Ishikawa (cell line): ENCODE measurements around the gene POMGNT2.

Experiments used
- CEBPB ChIP-seq: IDR thresholded peaks from 2 replicates; pipeline ENCODE4 v1.6.1; 2012
- CREB1 ChIP-seq: IDR thresholded peaks from 2 replicates; pipeline ENCODE4 v1.6.1; 2012; ENCODE audit warnings: low read depth
- EGR1 ChIP-seq: IDR thresholded peaks from 2 replicates; pipeline ENCODE4 v1.6.1; 2012
- EP300 ChIP-seq: IDR thresholded peaks from 2 replicates; pipeline ENCODE4 v1.6.1; 2012; ENCODE audit warnings: borderline replicate concordance
- FOXM1 ChIP-seq: IDR thresholded peaks from 2 replicates; pipeline ENCODE4 v1.6.1; 2012; ENCODE audit warnings: low read depth, borderline replicate concordance
- NFIC ChIP-seq: IDR thresholded peaks from 2 replicates; pipeline ENCODE4 v1.6.1; 2012
- RAD21 ChIP-seq: IDR thresholded peaks from 2 replicates; pipeline ENCODE4 v1.6.1; 2012; ENCODE audit warnings: low read depth
- TAF1 ChIP-seq: IDR thresholded peaks from 2 replicates; pipeline ENCODE4 v1.6.1; 2012; ENCODE audit warnings: low read depth, mild to moderate bottlenecking
- TCF12 ChIP-seq: IDR thresholded peaks from 2 replicates; pipeline ENCODE4 v1.6.1; 2012; ENCODE audit warnings: low read depth
- TEAD4 ChIP-seq: IDR thresholded peaks from 2 replicates; pipeline ENCODE4 v1.6.1; 2012
- YY1 ChIP-seq: IDR thresholded peaks from 2 replicates; pipeline ENCODE4 v1.6.1; 2012; ENCODE audit warnings: low read depth
- ZBTB7A ChIP-seq: IDR thresholded peaks from 2 replicates; pipeline ENCODE4 v1.6.1; 2012; ENCODE audit warnings: low read depth
- TF ChIP-seq, protein P1 (sequence below): IDR thresholded peaks from 2 replicates; pipeline ENCODE4 v1.6.1; 2012
- TF ChIP-seq, protein P2 (sequence below): IDR thresholded peaks from 2 replicates; pipeline ENCODE4 v1.6.1; 2012
- TF ChIP-seq, protein P3 (sequence below): IDR thresholded peaks from 2 replicates; pipeline ENCODE4 v1.6.1; 2012; ENCODE audit warnings: low read depth, mild to moderate bottlenecking

POMGNT2 gene

DNA sequence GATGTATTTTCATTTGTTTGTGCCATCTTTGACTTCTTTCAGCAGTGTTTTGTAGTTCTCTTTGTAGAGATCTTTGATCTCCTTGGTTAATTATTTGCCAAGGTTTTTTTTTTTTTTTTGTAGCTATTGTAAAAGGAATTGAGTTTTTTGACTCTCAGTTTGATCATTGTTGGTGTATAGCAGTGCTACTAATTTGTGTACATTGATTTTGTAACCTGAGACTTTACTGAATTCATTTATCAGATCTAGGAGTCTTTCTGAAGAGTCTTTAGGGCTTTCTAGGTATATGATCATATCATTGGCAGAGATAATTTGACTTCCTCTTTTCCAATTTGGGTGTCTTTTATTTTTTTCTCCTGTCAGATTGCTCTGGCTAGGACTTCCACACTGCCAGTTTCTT, 42.2 kb upstream of the POMGNT2 start:
- TF ChIP-seq NFIC: no peak
- no peak for TF ChIP-seq TEAD4
- no peak for TF ChIP-seq RAD21
- TF ChIP-seq, protein P1, sequence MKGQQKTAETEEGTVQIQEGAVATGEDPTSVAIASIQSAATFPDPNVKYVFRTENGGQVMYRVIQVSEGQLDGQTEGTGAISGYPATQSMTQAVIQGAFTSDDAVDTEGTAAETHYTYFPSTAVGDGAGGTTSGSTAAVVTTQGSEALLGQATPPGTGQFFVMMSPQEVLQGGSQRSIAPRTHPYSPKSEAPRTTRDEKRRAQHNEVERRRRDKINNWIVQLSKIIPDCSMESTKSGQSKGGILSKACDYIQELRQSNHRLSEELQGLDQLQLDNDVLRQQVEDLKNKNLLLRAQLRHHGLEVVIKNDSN: no peak
- TF ChIP-seq ZBTB7A: no peak
- TF ChIP-seq FOXM1: no peak
- TF ChIP-seq, protein P2, sequence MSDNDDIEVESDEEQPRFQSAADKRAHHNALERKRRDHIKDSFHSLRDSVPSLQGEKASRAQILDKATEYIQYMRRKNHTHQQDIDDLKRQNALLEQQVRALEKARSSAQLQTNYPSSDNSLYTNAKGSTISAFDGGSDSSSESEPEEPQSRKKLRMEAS: no peak
- TF ChIP-seq YY1: no peak
- TF ChIP-seq CREB1: no peak
- no peak for TF ChIP-seq CEBPB
- no peak for TF ChIP-seq EP300
- TF ChIP-seq EGR1: no peak
- TF ChIP-seq, protein P3, sequence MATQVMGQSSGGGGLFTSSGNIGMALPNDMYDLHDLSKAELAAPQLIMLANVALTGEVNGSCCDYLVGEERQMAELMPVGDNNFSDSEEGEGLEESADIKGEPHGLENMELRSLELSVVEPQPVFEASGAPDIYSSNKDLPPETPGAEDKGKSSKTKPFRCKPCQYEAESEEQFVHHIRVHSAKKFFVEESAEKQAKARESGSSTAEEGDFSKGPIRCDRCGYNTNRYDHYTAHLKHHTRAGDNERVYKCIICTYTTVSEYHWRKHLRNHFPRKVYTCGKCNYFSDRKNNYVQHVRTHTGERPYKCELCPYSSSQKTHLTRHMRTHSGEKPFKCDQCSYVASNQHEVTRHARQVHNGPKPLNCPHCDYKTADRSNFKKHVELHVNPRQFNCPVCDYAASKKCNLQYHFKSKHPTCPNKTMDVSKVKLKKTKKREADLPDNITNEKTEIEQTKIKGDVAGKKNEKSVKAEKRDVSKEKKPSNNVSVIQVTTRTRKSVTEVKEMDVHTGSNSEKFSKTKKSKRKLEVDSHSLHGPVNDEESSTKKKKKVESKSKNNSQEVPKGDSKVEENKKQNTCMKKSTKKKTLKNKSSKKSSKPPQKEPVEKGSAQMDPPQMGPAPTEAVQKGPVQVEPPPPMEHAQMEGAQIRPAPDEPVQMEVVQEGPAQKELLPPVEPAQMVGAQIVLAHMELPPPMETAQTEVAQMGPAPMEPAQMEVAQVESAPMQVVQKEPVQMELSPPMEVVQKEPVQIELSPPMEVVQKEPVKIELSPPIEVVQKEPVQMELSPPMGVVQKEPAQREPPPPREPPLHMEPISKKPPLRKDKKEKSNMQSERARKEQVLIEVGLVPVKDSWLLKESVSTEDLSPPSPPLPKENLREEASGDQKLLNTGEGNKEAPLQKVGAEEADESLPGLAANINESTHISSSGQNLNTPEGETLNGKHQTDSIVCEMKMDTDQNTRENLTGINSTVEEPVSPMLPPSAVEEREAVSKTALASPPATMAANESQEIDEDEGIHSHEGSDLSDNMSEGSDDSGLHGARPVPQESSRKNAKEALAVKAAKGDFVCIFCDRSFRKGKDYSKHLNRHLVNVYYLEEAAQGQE: no peak
- no peak for TF ChIP-seq TCF12
- no peak for TF ChIP-seq TAF1

DNA sequence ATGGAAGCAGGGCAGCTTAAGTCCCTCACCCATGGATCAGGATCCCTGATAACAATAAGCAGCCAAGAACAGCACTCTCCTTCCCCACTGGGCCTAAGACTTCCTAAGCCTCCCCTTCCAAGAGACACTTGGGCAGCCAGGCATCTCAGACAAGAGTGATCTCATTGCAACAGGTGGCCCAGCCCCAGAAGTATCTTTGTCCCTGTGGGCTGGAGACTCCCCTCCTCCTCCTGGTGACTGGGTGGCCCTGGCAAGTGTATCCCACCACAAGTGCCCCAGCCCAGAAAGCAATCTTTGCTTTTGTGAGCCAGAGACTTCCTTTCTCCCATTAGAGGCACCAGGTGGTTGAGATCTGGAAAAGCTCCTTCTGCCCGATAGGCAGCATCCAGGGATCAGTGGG, 40.7 kb upstream of the POMGNT2 start:
- TF ChIP-seq NFIC: no peak
- TF ChIP-seq, protein P1: no peak
- TF ChIP-seq EGR1: no peak
- no peak for TF ChIP-seq CEBPB
- no peak for TF ChIP-seq TEAD4
- TF ChIP-seq EP300: no peak
- no peak for TF ChIP-seq TCF12
- no peak for TF ChIP-seq FOXM1
- TF ChIP-seq ZBTB7A: no peak
- no peak for TF ChIP-seq TAF1

DNA sequence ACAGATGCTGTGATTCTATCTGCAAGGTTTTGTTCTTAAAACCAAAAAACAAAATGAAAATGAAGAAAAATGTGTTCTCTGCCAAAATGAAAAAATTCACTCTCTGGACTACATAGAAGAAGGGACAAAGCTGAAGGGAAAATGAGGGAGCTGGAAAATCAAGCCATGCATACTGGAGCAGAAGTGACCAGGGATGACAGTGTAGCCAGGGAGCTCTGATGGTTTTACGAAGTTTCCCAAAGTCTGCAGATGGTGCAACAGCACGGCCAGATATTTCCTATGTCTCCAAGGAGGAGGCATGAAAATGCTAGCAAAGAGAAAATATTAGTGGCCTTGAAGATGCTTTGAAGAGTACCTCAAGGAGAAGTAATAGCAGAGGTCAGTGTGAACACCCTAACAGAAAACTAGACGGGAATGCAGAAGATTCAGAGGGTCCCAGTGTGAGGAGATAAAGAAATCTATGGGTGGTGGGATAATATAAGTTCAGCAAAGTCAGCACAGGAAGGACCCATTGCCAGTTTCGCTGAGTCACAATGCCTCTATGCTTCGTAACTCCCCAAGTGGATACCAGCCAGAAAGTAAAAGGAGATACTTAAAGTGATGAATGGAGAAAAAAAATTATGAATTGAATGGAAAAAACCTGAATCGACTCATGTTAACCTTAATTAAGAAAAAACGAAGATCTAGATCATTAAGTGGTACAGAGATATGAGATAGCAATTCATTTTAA, 39.0 kb upstream of the POMGNT2 start:
- TF ChIP-seq FOXM1 (no peak), YY1 (no peak), TEAD4 (no peak), TCF12 (no peak), ZBTB7A (no peak), EP300 (no peak), CREB1 (no peak), EGR1 (no peak), CEBPB (no peak), NFIC (no peak), TAF1 (no peak), RAD21 (no peak)
- TF ChIP-seq, protein P1: no peak
- TF ChIP-seq, protein P3: no peak
- TF ChIP-seq, protein P2: no peak

DNA sequence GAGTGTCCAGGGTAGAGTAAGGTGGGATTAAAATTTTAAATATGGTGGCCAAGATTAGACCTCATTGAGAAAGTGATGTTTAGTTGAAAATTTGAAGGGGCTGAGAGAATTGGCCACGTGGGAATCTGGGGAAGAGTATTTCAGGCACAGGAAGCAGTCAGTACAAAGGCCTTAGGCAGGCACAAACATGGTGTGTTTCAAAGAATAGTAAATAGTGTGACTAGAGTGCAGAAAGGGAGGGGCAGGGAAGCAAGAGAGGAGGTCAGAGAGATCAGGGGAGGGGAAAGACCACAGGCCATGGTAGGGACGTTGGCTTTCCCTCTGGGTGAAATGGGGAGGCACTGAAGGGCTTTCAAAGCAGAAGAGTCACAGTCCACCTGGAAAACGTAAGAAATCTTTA, 36.6 kb upstream of the POMGNT2 start:
- TF ChIP-seq TEAD4 (no peak), CEBPB (no peak), RAD21 (no peak), EP300 (no peak), TAF1 (no peak), ZBTB7A (no peak), YY1 (no peak), EGR1 (no peak), NFIC (no peak), CREB1 (no peak), FOXM1 (no peak), TCF12 (no peak)
- TF ChIP-seq, protein P1: no peak
- TF ChIP-seq, protein P2: no peak
- TF ChIP-seq, protein P3: no peak
